HG03280 (cell line): ENCODE data around the gene HLF.
"Not testable (repeated sequence)": the region's sequence is repeated elsewhere in the genome, so short reads cannot be mapped to it uniquely, and the experiment has no call there.

Experiments
- ATAC-seq: cut with Tn5 transposase; IDR thresholded peaks from one replicate; pipeline ENCODE4 v1.9.1; 2021; ENCODE audit warnings: mild to moderate bottlenecking, moderate library complexity; ENCODE audit not compliant: unreplicated experiment

The HLF gene

GRCh38 chr17:55324296-55324978 is 59.7 kb downstream of the HLF start:
- ATAC-seq = no peak

- no peak for ATAC-seq
Observed at GRCh38 chr17:55325406-55325805, 60.6 kb downstream of the HLF start.

- ATAC-seq = no peak
Observed at GRCh38 chr17:55326030-55326429, 61.3 kb downstream of the HLF start.

GRCh38 chr17:55327225-55328088 is 62.7 kb downstream of the HLF start:
- ATAC-seq = no peak

GRCh38 chr17:55328514-55328913 is 63.8 kb downstream of the HLF start:
- not testable (repeated sequence) for ATAC-seq

GRCh38 chr17:55330344-55330933 is 65.7 kb downstream of the HLF start:
- no peak for ATAC-seq

- no peak for ATAC-seq
Observed at GRCh38 chr17:55332296-55333041, 67.7 kb downstream of the HLF start.

- no peak for ATAC-seq
Observed at GRCh38 chr17:55334285-55334684, 69.5 kb downstream of the HLF start.

- no peak for ATAC-seq
Observed at GRCh38 chr17:55334881-55335540, 70.3 kb downstream of the HLF start.

- no peak for ATAC-seq
Observed at GRCh38 chr17:55335625-55336024, 70.9 kb downstream of the HLF start.

- ATAC-seq = no peak
Observed at GRCh38 chr17:55336426-55336825, 71.7 kb downstream of the HLF start.

GRCh38 chr17:55340176-55340575 is 75.4 kb downstream of the HLF start:
- no peak for ATAC-seq

- no peak for ATAC-seq
Observed at GRCh38 chr17:55340686-55341085, 75.9 kb downstream of the HLF start.

- ATAC-seq = no peak
Observed at GRCh38 chr17:55341432-55341831, 76.7 kb downstream of the HLF start.

GRCh38 chr17:55342800-55343585 is 78.2 kb downstream of the HLF start:
- ATAC-seq = no peak

GRCh38 chr17:55343900-55344513 is 79.2 kb downstream of the HLF start:
- ATAC-seq = no peak

- ATAC-seq = no peak
Observed at GRCh38 chr17:55344514-55344997, 79.8 kb downstream of the HLF start.

- ATAC-seq = no peak
Observed at GRCh38 chr17:55345132-55345531, 80.4 kb downstream of the HLF start.

GRCh38 chr17:55346658-55347057 is 81.9 kb downstream of the HLF start:
- no peak for ATAC-seq
